Measurements from ENCODE around the gene LSM8.
A peak's percentile ranks its signal among the peaks of the same experiment; 100 is the strongest.

Gene LSM8

DNA sequence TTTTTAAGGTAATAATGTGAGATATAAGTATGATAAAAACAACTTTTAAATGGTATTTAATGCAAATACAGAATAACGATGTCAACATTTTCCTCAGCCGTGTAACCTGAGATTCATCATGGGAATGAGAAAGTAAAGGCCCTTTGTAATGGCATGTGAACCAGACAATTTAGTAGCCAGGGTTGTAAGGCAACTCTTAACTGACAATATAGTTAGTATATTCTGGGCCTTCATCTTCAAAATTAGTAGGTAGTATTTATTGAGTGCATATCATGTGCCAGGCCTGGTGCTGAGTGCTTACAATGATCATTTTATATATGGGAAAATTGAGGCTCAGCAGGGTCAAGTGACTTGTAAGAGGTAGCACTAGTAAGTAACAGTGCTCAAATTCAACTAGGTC lies 10.6 kb downstream of the LSM8 start:
- no peak for DNase-seq (ENCODE audit: low read depth)
- no peak for TF ChIP-seq CTCF (IDR thresholded peaks at IDR 0.05; ENCODE audit: control insufficient read depth, insufficient read depth, low read depth, low read length, missing control alignments)
- no peak overlapping the region for H3K4me3 ChIP-seq (ENCODE audit: control insufficient read depth, low read depth, low read length)

DNA sequence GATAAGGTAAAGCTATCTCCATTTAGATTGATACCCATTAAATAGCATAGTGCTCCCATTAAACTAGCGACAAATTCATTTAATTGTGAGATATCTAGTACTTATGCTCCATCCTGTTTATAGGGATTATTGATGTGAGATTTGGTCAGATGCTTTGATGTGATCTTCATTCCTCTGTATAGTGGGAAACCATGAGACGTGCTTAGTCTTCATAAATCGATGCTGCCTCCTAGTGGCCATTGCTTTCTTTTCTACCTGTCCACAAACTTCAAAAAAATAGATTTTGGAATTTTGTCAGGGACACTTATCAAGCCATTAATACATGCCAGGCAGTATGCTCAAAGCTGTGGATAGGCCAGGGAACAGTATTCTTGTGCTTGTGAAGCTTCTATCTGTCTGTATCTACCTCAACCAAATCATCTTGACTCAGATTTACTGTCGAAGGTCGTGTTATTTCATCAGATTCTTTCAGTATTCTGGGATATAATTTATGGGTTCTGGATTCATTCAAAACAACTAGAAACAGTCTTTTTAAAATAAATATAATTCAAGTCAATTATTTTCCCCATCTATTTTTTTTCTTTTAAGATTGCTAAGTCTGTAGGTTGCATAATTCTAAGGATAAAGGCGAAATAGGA lies 12.0 kb downstream of the LSM8 start:
- TF ChIP-seq CTCF (IDR thresholded peaks at IDR 0.05; ENCODE audit: control insufficient read depth, insufficient read depth, low read depth, low read length, missing control alignments): peak; percentile 72
- no peak overlapping the region for H3K4me3 ChIP-seq (ENCODE audit: control insufficient read depth, low read depth, low read length)
- no peak for DNase-seq (ENCODE audit: low read depth)

- H3K4me3 ChIP-seq (ENCODE audit: control insufficient read depth, low read depth, low read length): no peak overlapping the region
- no peak for DNase-seq (ENCODE audit: low read depth)
- TF ChIP-seq CTCF (IDR thresholded peaks at IDR 0.05; ENCODE audit: control insufficient read depth, insufficient read depth, low read depth, low read length, missing control alignments): no peak
Measured at GRCh38 chr7:118202061-118202460, 18.1 kb downstream of the LSM8 start.

DNA sequence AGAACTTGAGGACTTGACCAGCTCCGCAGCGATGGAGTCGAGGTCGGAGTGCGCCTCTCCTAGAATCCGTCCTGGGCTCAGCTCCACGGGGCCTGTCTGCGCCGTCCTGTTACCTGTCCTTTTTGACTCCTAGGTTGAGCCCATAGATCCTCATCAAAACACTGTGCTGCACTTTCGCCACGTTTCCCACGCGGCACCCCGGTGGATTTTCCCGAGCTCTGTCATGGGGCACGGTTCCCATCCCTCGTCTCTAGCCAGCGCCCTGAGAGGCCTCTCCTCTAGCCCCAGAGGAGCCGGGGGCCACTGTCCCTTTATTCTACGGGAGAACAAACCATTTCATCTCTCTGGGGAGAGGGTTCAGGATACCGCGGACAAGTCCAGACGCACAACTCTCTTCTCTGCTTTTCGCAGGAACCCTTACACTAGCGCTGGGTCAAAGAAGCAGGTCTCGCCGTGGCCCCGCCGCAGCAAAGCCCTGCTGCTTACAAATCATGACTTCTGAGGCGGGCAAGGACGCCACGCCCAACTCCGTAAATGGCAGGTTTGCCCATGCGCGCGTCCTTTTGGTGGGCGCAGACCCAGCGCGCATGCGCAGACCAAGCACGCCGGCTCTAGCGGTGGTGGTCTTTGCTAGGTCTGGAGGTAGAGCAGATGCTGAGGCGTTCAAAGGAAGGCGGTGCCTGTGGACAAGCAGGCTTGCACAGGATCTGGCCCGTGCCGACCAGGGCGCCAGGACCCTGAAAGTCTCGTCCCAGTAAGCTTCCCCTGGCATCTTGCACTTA lies 30.3 kb downstream of the LSM8 start:
- no peak for TF ChIP-seq CTCF (IDR thresholded peaks at IDR 0.05; ENCODE audit: control insufficient read depth, insufficient read depth, low read depth, low read length, missing control alignments)
- DNase-seq (ENCODE audit: low read depth): peak; percentile 3
- peak overlapping the region; percentile 59 for H3K4me3 ChIP-seq (ENCODE audit: control insufficient read depth, low read depth, low read length)

DNA sequence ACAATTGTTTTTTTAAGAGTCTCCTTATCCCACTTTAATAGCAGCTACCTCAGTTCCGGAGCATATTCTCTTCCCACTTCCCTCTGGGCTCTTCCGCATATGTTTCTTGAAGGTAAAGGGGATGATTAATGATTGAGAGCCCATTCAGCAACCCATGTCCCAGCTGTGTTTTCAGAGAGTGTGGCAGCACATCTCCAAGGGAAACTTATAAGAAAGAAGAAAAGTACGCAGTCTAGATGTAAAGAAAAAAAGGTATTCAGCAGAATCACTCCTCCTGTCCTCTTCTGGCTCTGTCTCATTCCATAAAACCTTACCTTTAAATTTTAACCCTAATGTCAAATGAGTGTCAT lies 30.8 kb downstream of the LSM8 start:
- H3K4me3 ChIP-seq (ENCODE audit: control insufficient read depth, low read depth, low read length): peak overlapping the region; percentile 59
- TF ChIP-seq CTCF (IDR thresholded peaks at IDR 0.05; ENCODE audit: control insufficient read depth, insufficient read depth, low read depth, low read length, missing control alignments): no peak
- DNase-seq (ENCODE audit: low read depth): no peak

- DNase-seq (ENCODE audit: low read depth): no peak
- no peak overlapping the region for H3K4me3 ChIP-seq (ENCODE audit: control insufficient read depth, low read depth, low read length)
- TF ChIP-seq CTCF (IDR thresholded peaks at IDR 0.05; ENCODE audit: control insufficient read depth, insufficient read depth, low read depth, low read length, missing control alignments): no peak
Measured at GRCh38 chr7:118217210-118217619, 33.3 kb downstream of the LSM8 start.
